Osteoblast (primary cell): ENCODE data around the gene TAF5L. TPM values are rescaled to one million over a fixed set of nuclear protein-coding genes. Genes with fewer than 3 reads are reported as not detected.

ENCODE experiments used
- DNase-seq: peaks from one replicate; pipeline ENCODE4 v3.0.0; 2011; ENCODE audit warnings: low spot score, mixed read lengths; ENCODE audit not compliant: insufficient read length; ENCODE audit errors: missing footprints
- H2AFZ ChIP-seq: 2 replicates; pipeline ENCODE4 v1.6.0; 2011; ENCODE audit warnings: mild to moderate bottlenecking, low read length
- H3K27ac ChIP-seq: 2 replicates; pipeline ENCODE4 v1.5.1; 2011; ENCODE audit warnings: mild to moderate bottlenecking, low read depth, low read length, moderate library complexity
- H3K27me3 ChIP-seq: 2 replicates; pipeline ENCODE4 v1.6.0; 2012; ENCODE audit warnings: mild to moderate bottlenecking, control low read depth, inconsistent platforms, low read length, moderate library complexity; ENCODE audit not compliant: insufficient read depth
- H3K36me3 ChIP-seq: 2 replicates; pipeline ENCODE4 v1.5.1; 2011; ENCODE audit warnings: mild to moderate bottlenecking, low read length, control low read depth, moderate library complexity; ENCODE audit not compliant: insufficient read depth
- H3K4me1 ChIP-seq: 2 replicates; pipeline ENCODE4 v1.5.1; 2011; ENCODE audit warnings: mild to moderate bottlenecking, low read length, control low read depth, moderate library complexity; ENCODE audit not compliant: insufficient read depth
- H3K4me2 ChIP-seq: 2 replicates; pipeline ENCODE4 v1.6.0; 2011; ENCODE audit warnings: mild to moderate bottlenecking, low read length; ENCODE audit not compliant: insufficient read depth
- H3K4me3 ChIP-seq: fragments of 200-600 bp; sonication (generic); 3 replicates; pipeline ENCODE4 v1.5.1; 2012; ENCODE audit warnings: mild to moderate bottlenecking, low read length, inconsistent platforms; ENCODE audit not compliant: insufficient read depth
- H3K79me2 ChIP-seq: 2 replicates; pipeline ENCODE4 v1.6.0; 2012; ENCODE audit warnings: mild to moderate bottlenecking, low read length, control low read depth, inconsistent platforms; ENCODE audit not compliant: insufficient read depth
- H3K9me3 ChIP-seq: 2 replicates; pipeline ENCODE4 v1.5.1; 2011; ENCODE audit warnings: low read depth, low read length, control low read depth
- H4K20me1 ChIP-seq: 2 replicates; pipeline ENCODE4 v1.6.0; 2012; ENCODE audit warnings: mild to moderate bottlenecking, low read length, control low read depth; ENCODE audit not compliant: insufficient read depth
- CTCF ChIP-seq: IDR thresholded peaks from 2 replicates; pipeline ENCODE4 v1.5.1; 2011; ENCODE audit warnings: mild to moderate bottlenecking, low read depth, low read length, moderate library complexity; ENCODE audit errors: extremely low read depth
- small RNA-seq: library from RNA; depleted of rRNA; stranded (forward); fragments of <200 nt; gene quantifications from one replicate; pipeline ENCODE3, GENCODE V24; 2012
- total RNA-seq: library from RNA; depleted of rRNA; stranded (reverse); fragments of >200 nt; gene quantifications from 2 replicates; pipeline ENCODE4 v1.2.3, GENCODE V29; 2012

TAF5L gene
- total RNA-seq, 1 donor, result 13.4 TPM

DNA sequence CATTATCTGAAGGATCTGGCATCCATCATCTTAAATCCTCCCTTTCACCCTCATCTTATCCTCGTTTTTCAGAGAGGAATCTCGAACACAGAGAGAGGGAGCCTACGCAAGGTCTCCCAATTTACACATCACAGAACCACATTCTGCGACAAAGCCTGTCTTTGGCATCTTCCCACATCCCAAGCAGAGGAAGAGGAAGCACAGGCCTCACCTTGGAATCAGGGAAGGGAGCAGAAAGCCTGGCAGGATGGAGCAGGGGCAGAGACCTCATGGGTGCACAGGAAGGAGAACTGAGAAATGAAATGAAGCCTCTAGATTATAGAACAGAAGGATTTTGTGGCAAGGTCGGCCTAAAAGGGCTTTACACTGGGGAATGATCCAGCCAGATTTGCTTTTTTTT is 73.2 kb downstream of the TAF5L start:
- Histone ChIP-seq H3K27me3 (no peaks in the 10 kb centered on the region), H3K79me2 (peaks cover 80% of the 10 kb centered on the region)

GRCh38 chr1:229550812-229551567 is 74.9 kb downstream of the TAF5L start:
- TF ChIP-seq CTCF, result no peak
- no peak overlapping the region for H3K27ac ChIP-seq
- H3K36me3 ChIP-seq, result peaks cover 8% of the 10 kb centered on the region
- no peak overlapping the region for H2AFZ ChIP-seq
- no peaks in the 10 kb centered on the region for H3K4me1 ChIP-seq
- H3K79me2 ChIP-seq, result peaks cover 63% of the 10 kb centered on the region
- DNase-seq, result no peak
- H3K27me3 ChIP-seq, result no peaks in the 10 kb centered on the region
- H3K4me3 ChIP-seq, result no peak overlapping the region
- H3K4me2 ChIP-seq, result no peak overlapping the region
- H3K9me3 ChIP-seq, result no peaks in the 10 kb centered on the region
- H4K20me1 ChIP-seq, result peaks cover 20% of the 10 kb centered on the region

More for the DNA sequence above, 73.2 kb downstream of the TAF5L start:
- DNase-seq, result no peak
- H3K9me3 ChIP-seq, result no peaks in the 10 kb centered on the region
- H2AFZ ChIP-seq, result no peak overlapping the region
- no peak for TF ChIP-seq CTCF
- no peaks in the 10 kb centered on the region for H3K36me3 ChIP-seq
- peaks cover 29% of the 10 kb centered on the region for H4K20me1 ChIP-seq
- H3K4me1 ChIP-seq, result peaks cover 9% of the 10 kb centered on the region
- no peak overlapping the region for H3K27ac ChIP-seq
- H3K4me3 ChIP-seq, result no peak overlapping the region
- H3K4me2 ChIP-seq, result no peak overlapping the region

DNA sequence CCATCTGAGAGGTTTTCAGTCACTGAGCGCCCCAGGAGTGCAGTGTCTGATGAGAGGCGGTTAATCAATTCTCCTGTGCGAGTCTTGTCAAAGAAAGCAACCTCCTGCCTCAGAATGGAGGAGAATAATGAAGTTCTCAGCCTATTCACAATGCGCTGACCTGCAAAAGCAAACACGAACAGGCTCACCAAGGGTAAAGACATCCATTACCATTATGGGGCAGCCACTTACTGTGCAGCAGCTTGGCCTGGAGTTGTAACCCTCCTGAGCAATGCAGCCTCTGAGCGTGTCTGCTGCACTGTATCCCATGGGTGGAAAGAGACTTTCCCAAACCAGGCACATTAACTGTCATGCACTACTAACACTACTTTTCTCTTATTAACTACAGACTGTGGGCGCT is 78.4 kb downstream of the TAF5L start:
- Histone ChIP-seq H3K4me3 (no peak overlapping the region), H4K20me1 (peaks cover 4% of the 10 kb centered on the region), H3K4me1 (no peaks in the 10 kb centered on the region), H3K4me2 (no peak overlapping the region), H3K9me3 (no peaks in the 10 kb centered on the region), H2AFZ (no peak overlapping the region), H3K27ac (no peak overlapping the region), H3K79me2 (peaks cover 33% of the 10 kb centered on the region), H3K27me3 (no peaks in the 10 kb centered on the region), H3K36me3 (peaks cover 15% of the 10 kb centered on the region)
- no peak for DNase-seq
- TF ChIP-seq CTCF, result no peak

DNA sequence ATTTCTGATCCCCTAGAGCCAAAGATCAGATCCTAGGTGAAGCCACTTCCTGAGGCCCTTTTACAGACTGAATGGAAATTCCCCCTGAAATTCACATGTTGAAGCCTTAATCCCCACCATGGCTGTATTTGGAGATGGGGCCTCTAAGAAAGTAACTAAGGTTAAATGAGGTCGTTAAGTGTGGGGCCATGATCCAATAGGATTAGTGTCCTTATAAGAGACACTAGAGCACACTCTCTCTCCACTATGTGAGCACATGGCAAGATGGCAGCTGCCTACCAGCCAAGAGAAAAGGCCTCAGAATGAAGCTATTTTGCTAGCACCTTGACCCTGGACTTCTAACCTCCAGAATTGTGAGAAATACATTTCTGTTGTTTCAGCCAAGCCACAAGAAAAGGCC is 81.3 kb downstream of the TAF5L start:
- Histone ChIP-seq H3K36me3 (peaks cover 30% of the 10 kb centered on the region), H3K9me3 (no peaks in the 10 kb centered on the region)

More for the DNA sequence above, 81.3 kb downstream of the TAF5L start:
- Histone ChIP-seq H2AFZ (no peak overlapping the region), H4K20me1 (no peaks in the 10 kb centered on the region), H3K27me3 (no peaks in the 10 kb centered on the region), H3K27ac (no peak overlapping the region), H3K4me1 (no peaks in the 10 kb centered on the region), H3K4me3 (no peak overlapping the region), H3K4me2 (no peak overlapping the region), H3K79me2 (peaks cover 8% of the 10 kb centered on the region)
- TF ChIP-seq CTCF, result no peak
- no peak for DNase-seq

Small RNAs within 50 kb of the gene (small RNA-seq; reads per million reads assigned to genes)
- not detected for gene HMGN2P19
- not detected for gene RNA5SP78

Other genes starting within 250 kb of the TAF5L start
- not detected in 2 replicates for gene ACTA1, start 192.0 kb downstream of the TAF5L start, total RNA-seq
- gene NUP133, start 117.8 kb downstream of the TAF5L start, total RNA-seq, result 35.1 and 35.4 TPM in 2 replicates
- gene ABCB10, start 67.4 kb downstream of the TAF5L start, total RNA-seq, result 12.4 and 13.4 TPM in 2 replicates
- 7.7 and 9.0 TPM in 2 replicates for gene URB2, start 125 bp upstream of the TAF5L start, total RNA-seq